NCI-H2227 (cell line): ENCODE results near the gene STAC.
"Not testable (repeated sequence)": the region's sequence is repeated elsewhere in the genome, so short reads cannot be mapped to it uniquely, and the experiment has no call there.

Source experiments
- DNase-seq: peaks from one replicate; lab custom pipeline; 2025; ENCODE audit not compliant: unreplicated experiment; lab: John Stamatoyannopoulos, UW

The STAC gene

DNA sequence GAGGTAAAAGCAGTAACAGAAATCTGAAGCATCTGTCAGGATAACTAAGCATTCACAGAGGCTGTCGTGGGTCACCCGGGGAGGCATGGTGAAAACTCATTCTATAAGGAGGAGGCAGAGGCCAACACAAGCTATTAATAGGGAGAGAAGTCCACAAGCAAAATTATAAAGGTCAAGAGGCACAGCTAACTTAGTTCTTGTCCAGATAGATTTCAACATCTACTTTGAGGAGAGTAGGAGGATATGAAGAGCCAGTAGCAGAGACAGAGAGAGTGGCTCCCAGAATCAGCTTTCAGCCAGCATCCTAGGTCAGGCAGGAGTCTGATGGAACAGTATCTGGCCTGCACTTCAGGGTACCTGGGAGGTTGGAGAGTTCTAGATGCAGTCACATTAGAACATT, 95.3 kb downstream of the STAC start:
- DNase-seq, result no peak

DNA sequence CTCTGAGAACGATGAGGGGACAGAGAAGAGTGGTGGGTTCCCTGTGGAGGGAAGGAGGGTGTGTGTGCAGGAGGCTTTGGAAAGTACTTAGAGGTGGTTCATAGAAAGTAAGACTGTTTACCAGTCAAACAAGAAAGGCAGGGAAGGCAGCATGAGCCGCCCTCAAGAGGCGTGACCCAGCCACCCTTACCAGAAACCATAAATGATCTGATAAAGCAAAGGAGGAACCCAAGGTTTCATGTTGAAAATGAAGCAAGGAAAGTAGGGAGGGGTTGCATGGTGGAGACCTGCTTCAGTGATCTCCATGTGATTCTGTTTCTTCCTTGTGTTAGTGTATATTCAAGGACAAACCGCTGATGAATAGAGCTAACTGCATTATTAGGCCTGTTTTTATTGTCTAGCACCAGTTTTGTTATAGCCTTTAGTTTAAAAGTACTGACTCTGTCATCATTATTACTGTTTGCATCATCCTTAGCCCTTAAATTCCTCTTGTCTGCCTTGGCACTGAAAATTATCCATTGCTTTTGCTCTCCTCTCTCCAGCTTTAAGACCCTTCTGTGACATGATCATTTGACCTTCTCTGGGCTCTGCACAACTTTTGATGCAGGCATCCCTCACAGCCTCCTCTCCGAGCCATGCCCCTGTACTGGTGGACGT, 96.1 kb downstream of the STAC start:
- DNase-seq, result no peak

DNA sequence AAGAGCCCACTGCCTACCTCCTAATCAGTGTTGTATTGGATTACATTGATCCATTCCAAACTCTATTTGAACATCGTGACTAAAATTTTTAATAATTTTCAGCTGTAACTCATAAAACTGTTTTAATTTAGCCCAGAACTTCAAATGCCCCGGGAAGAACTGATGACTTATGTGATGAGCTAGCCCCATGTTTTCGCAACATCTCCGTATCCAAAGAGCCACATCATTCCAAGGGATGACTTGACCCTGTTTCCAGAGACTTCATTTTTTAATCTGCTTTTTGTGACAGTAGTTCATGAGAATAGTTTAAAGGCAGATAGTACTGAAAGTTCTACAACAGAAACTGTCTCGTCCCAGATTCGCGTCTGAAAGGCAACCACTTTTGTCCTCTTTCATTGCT, 97.4 kb downstream of the STAC start:
- DNase-seq, result no peak

GRCh38 chr3:36480911-36481648, 100.8 kb downstream of the STAC start:
- no peak for DNase-seq

- DNase-seq, result no peak
Measured at GRCh38 chr3:36482256-36482655, 102.0 kb downstream of the STAC start.

- DNase-seq, result no peak
Measured at GRCh38 chr3:36482880-36483279, 102.6 kb downstream of the STAC start.

GRCh38 chr3:36483709-36484108, 103.4 kb downstream of the STAC start:
- no peak for DNase-seq

DNA sequence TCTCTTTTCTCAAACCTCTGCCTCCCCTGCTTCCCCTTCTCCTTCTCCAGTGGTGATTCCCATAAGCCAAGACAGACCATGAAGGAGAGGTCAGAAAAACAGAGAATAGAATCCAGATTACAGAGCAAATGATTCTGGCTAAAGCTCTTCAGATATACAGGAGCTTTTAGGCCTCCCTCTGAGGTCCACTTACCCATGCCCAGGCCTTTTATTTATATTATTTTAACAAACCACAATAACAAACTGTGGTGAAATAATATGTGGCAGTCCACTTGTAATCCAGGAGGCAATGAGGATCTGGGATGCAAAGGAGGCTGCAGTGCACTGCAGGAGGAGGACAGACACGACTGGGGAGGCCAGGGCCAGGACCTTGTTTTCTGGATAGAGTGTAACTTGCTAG, 104.1 kb downstream of the STAC start:
- no peak for DNase-seq

DNA sequence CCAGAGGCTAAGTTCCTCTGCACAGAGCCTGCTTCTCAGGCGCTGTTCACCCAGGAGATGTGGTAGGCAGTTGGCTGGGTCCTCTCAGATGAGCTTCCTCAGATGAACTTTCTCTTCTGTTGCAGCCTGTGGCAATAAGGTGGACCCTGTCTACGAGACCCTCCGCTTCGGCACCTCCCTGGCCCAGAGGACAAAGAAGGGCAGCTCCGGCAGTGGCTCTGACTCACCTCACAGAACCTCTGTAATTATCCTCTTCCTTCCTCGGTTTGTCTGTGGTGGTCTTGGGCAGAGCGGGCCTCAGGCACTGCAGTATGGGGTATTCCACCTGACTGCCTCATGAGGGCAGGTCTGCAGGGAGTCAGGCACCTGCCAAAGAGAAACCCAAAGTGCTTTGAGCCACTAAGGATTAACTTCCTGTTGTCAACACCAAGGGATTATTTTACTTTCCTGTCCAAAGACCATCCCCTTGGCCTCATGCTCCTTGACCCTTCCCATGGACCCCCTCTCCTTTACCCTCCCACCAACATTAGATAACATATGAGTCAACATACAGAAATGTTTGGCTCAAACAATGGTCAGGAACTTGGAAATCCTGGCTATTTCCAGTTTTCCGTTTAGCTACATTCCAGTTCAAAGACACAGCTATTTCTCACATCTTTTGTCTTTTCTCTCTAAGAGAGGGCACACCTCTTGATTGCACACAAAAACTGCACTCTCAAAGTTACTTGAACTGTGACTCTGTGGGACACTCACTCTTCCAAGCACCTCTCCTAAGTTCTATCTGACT, 105.9 kb downstream of the STAC start:
- no peak for DNase-seq

GRCh38 chr3:36487616-36488015, 107.3 kb downstream of the STAC start:
- DNase-seq, result no peak

DNA sequence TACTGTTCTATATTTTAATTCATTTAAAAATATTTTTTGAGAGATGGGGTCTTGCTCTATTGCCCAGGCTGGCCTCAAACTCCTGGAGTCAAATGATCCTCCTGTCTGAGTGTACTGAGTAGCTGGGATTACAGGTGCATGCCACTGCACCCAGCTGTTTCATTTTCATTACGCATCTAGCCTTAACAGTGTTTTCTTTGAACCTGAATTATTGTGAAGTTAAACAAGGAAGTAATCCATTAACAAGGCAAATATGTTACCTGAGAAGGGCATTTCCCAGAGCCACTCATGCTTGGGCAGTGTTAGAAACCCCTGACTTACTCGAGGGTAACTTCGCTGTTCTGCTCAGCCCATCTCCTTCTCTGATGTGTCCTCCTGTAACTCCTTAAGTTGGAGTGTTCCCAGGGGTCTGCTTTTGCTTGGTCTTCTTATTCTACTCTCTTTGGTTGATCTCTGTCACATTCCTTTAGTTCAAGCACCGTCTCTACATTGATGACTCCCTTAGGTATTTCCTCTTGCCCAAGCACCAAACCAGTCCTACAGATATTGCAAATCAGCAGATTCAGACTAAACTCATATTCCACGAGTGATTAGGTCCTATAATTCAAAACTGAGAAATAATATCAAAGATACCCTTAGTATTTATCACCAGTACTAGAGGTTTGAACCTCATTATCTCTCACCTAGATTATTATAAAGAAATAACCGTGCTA, 107.9 kb downstream of the STAC start:
- DNase-seq, result no peak

DNA sequence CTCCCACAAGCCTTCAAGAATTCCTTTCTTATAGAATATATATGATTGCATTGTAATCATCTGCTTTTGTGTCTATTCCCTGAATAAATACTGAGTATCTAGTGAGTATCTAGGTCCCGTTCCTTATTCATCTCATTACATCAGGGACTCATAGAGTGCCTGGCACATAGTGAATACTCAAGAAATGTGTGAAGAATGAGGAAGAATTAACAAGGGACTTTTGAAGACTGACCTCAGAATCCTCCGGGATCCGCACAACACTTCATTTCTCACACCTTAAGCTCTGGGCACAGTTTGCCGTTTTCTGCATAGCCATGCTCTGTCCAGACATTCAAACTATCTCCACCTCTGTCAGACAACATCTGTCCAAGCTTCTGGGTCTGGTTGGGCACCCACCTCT, 108.8 kb downstream of the STAC start:
- DNase-seq, result no peak

- no peak for DNase-seq
Measured at GRCh38 chr3:36489679-36490425, 109.5 kb downstream of the STAC start.

GRCh38 chr3:36493051-36493450, 112.7 kb downstream of the STAC start:
- DNase-seq, result no peak

DNA sequence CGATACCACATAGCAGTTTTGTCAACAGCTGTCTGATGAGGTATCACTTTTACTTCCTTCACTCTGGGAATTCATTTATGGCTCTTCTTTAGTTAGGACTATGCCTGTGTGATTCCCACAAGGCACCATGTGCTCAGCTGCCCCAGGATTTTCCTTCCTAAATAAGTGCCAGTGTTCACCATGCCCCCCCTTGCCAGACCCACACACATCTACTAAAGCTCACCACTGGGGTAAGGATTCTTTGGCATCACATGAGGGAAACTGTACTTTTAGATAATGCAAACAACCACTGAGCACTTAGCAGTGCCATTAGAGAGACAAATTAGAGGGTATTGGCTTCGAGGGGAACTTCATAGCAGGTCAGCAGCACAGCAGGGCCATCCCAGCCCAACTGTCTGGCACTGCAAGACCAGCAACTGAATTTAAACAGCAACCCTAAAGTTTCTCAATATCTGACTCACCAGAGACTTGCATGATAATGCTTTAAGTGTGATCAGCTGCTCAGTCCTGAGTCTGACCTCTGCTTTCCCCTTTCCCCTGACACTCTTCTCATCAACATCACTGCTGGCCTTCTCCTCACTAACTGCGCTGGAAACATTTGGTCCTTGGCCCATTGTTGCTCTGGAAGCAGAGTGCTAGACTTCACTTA, 114.3 kb downstream of the STAC start:
- DNase-seq, result no peak

- DNase-seq, result no peak
Measured at GRCh38 chr3:36496684-36497633, 116.7 kb downstream of the STAC start.

- not testable (repeated sequence) for DNase-seq
Measured at GRCh38 chr3:36500053-36500452, 119.7 kb downstream of the STAC start.

DNA sequence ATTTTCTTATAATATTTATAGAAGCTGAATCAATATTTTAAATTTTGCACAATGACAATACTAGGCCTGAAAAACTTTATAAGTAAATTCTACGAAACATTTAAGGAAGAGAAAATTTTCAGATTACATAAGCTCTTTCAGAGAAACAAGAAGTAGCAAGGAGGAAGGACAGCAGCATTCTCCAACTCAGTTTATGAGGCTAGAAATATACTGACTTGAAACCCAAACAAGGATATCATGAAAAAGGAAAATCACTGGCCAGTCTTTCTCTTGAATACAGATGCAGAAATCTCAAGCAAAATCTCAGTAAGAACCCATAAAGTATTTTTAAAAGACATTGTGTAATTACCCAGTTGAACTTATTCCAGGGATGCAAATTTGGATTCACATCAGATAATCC, 121.3 kb downstream of the STAC start:
- DNase-seq, result no peak

GRCh38 chr3:36505393-36505792, 125.1 kb downstream of the STAC start:
- no peak for DNase-seq
